HCT116 (cell line): ENCODE measurements around the gene GRIN3A. TPM values are rescaled to one million over a fixed set of nuclear protein-coding genes. Genes with fewer than 3 reads are reported as not detected.

Experiments used
- ATAC-seq: fragments of 200-7000 bp; cut with Tn5 transposase; 2 replicates; pipeline ENCODE4 v1.9.1; 2020; ENCODE audit warnings: mild to moderate bottlenecking, moderate library complexity
- BruUV-seq: library from RNA; stranded (reverse); fragments of 400-500 nt; replicated peaks from 2 replicates; lab custom pipeline; 2021; lab: Mats Ljungman, UMichigan
- CTCF ChIA-PET: fragments of 300-600 bp; sonication (Branson Sonifier 250); formaldehyde crosslinking; loops from one replicate; lab custom pipeline; 2021; ENCODE audit warnings: antibody characterized with exemption; lab: Charles Lee
- POLR2A ChIA-PET: fragments of 300-600, 350-600 bp; sonication (Branson Sonifier 250); formaldehyde crosslinking; loops from one replicate; lab custom pipeline; 2021; ENCODE audit warnings: antibody characterized with exemption; lab: Charles Lee
- RAD21 ChIA-PET, 2 experiments: fragments of 300-600 bp; sonication (Branson Sonifier 250); formaldehyde crosslinking; loops; one replicate each; lab custom pipeline; 2023; ENCODE audit warnings: low total read pairs in 2 of 2; ENCODE audit not compliant: uncharacterized antibody in 2 of 2, unreplicated experiment in 2 of 2, low non-redundant PET in 1 of 2; lab: Charles Lee
- DNase-seq: peaks from one replicate; pipeline ENCODE4 v3.0.0-alpha.2; 2010; ENCODE audit warnings: low read depth, low spot score
- H2AFZ ChIP-seq: fragments of 200-600 bp; shearing (Covaris generic), sonication (generic); 2 replicates; pipeline ENCODE4 v1.6.1; 2017; ENCODE audit warnings: low read depth, mixed run types, mixed read lengths, antibody characterized with exemption, low read length; ENCODE audit not compliant: poor library complexity, severe bottlenecking
- H3K27ac ChIP-seq: 2 replicates; pipeline ENCODE4 v1.5.1; 2012; ENCODE audit warnings: low read depth, low read length
- H3K27me3 ChIP-seq: fragments of 200-600 bp; sonication (generic); 2 replicates; pipeline ENCODE4 v1.6.1; 2016; ENCODE audit warnings: mixed run types, low read length, mixed read lengths; ENCODE audit not compliant: insufficient read depth
- H3K36me3 ChIP-seq, 2 experiments: fragments of 200-500 bp in 1 of 2; fragments of 200-600 bp in 1 of 2; sonication (Bioruptor generic) in 1 of 2; sonication (generic) in 1 of 2; 2 replicates each; pipeline versions ENCODE4 v1.5.1 to v1.6.1; 2014 to 2016; ENCODE audit warnings: low read length in 2 of 2, inconsistent platforms in 1 of 2, mixed read lengths in 1 of 2, mixed run types in 1 of 2; ENCODE audit not compliant: insufficient read depth in 2 of 2, control insufficient read depth in 1 of 2
- H3K4me1 ChIP-seq, 2 experiments: fragments of 200-600 bp in 1 of 2; sonication (generic) in 1 of 2; 2 replicates each; pipeline versions ENCODE4 v1.5.1 to v1.6.1; 2012 to 2017; ENCODE audit warnings: low read length in 2 of 2, inconsistent platforms in 1 of 2, mild to moderate bottlenecking in 1 of 2, mixed read lengths in 1 of 2, mixed run types in 1 of 2, moderate library complexity in 1 of 2; ENCODE audit not compliant: insufficient read depth in 2 of 2, control insufficient read depth in 1 of 2
- H3K4me2 ChIP-seq: fragments of 200-600 bp; sonication (generic); 2 replicates; pipeline ENCODE4 v1.6.1; 2017; ENCODE audit warnings: mixed run types, low read length, mixed read lengths
- H3K4me3 ChIP-seq, 2 experiments: fragments of 200-600 bp in 1 of 2; sonication (generic) in 1 of 2; replicated peaks in 1 of 2; 2 replicates each; pipeline ENCODE4 v1.5.1; 2011 to 2016; ENCODE audit warnings: low read length in 2 of 2, control low read depth in 1 of 2, low read depth in 1 of 2, mild to moderate bottlenecking in 1 of 2, mixed read lengths in 1 of 2, mixed run types in 1 of 2
- H3K79me2 ChIP-seq: fragments of 200-600 bp; sonication (generic); 2 replicates; pipeline ENCODE4 v1.6.1; 2017; ENCODE audit warnings: mild to moderate bottlenecking, mixed run types, low read length, moderate library complexity, mixed read lengths; ENCODE audit not compliant: insufficient read depth
- H3K9ac ChIP-seq: fragments of 200-600 bp; sonication (generic); 2 replicates; pipeline ENCODE4 v1.6.1; 2016; ENCODE audit warnings: low read length, mixed read lengths
- H3K9me2 ChIP-seq: fragments of 200-600 bp; sonication (generic), shearing (Covaris generic); 2 replicates; pipeline ENCODE4 v1.6.1; 2017; ENCODE audit warnings: mixed run types, mild to moderate bottlenecking, moderate library complexity; ENCODE audit not compliant: insufficient read depth
- H3K9me3 ChIP-seq, 2 experiments: fragments of 200-500 bp in 1 of 2; fragments of 200-600 bp in 1 of 2; sonication (Bioruptor generic) in 1 of 2; sonication (generic) in 1 of 2; 2 replicates each; pipeline ENCODE4 v1.6.1; 2014 to 2017; ENCODE audit warnings: low read length in 2 of 2, mixed read lengths in 2 of 2, inconsistent platforms in 1 of 2, low read depth in 1 of 2, mild to moderate bottlenecking in 1 of 2, mixed run types in 1 of 2, moderate library complexity in 1 of 2; ENCODE audit not compliant: control insufficient read depth in 1 of 2, insufficient read depth in 1 of 2
- H4K20me1 ChIP-seq: fragments of 200-600 bp; sonication (generic), shearing (Covaris generic); 2 replicates; pipeline ENCODE4 v1.6.1; 2017; ENCODE audit warnings: mixed run types, mild to moderate bottlenecking, moderate library complexity; ENCODE audit not compliant: insufficient read depth
- CBX3 ChIP-seq: IDR thresholded peaks from 2 replicates; pipeline ENCODE4 v1.6.1; 2012; ENCODE audit warnings: low read depth
- FOSL1 ChIP-seq: IDR thresholded peaks from 2 replicates; pipeline ENCODE4 v1.6.1; 2012; ENCODE audit warnings: low read depth
- SIN3A ChIP-seq: IDR thresholded peaks from 2 replicates; pipeline ENCODE4 v1.6.1; 2012; ENCODE audit warnings: low read depth
- YY1 ChIP-seq: IDR thresholded peaks from 2 replicates; pipeline ENCODE4 v1.6.1; 2011; ENCODE audit warnings: low read length, low read depth, moderate library complexity, mild to moderate bottlenecking; ENCODE audit not compliant: insufficient replicate concordance; ENCODE audit errors: extremely low read depth
- intact Hi-C: fragments of 100-400 bp; cut with micrococcal nuclease; formaldehyde crosslinking; loops from 2 replicates; pipeline ENCODE4 v1.10.0; 2022
- total RNA-seq: library from RNA; stranded (reverse); gene quantifications from one replicate; pipeline ENCODE4 v1.2.1, GENCODE V29; 2021; ENCODE audit not compliant: unreplicated experiment
- TF ChIP-seq, protein P1 (sequence below), 3 experiments: fragments of 200-600 bp in 1 of 3; sonication (generic) in 1 of 3; IDR thresholded peaks in 2 of 3; conservative IDR thresholded peaks in 1 of 3; 2 replicates each; pipeline ENCODE4 v1.5.1; 2012 to 2017; ENCODE audit warnings: low read depth in 2 of 3, low read length in 2 of 3, antibody characterized with exemption in 1 of 3, borderline replicate concordance in 1 of 3, control low read depth in 1 of 3, mild to moderate bottlenecking in 1 of 3, mixed read lengths in 1 of 3, mixed run types in 1 of 3, moderate library complexity in 1 of 3; ENCODE audit not compliant: insufficient read depth in 1 of 3

Gene GRIN3A
- total RNA-seq, 1 experiment from 2014 or later = not detected

DNA sequence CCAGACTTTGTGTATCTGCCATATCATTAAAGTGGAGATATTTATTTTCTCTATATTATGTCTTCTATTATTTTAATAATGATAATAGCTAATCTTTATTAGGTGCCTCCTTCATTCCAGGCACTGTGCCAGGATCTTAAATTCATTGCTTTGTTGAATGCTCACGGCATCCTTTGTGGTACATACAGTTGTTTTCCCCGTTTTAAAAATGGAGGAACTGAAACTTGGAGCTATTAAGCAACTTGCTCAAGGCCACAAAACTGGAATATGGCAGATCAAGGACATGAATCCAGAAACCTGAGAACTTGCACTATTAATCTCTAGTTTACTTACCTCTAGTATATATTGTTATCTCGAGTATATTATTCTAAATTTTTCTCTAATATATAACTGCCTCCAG, 102.2 kb downstream of the GRIN3A start:
- RAD21 ChIA-PET = no interaction called here
- H3K4me1 ChIP-seq = no peaks in the 10 kb centered on the region
- H3K27ac ChIP-seq = no peak overlapping the region
- H3K9ac ChIP-seq = no peak overlapping the region
- no peaks in the 10 kb centered on the region for H3K36me3 ChIP-seq
- TF ChIP-seq CBX3 = no peak
- TF ChIP-seq FOSL1 = no peak
- no peak for TF ChIP-seq YY1
- no peak for TF ChIP-seq SIN3A
- H3K79me2 ChIP-seq = no peaks in the 10 kb centered on the region
- no peak overlapping the region for H3K4me2 ChIP-seq
- no peak overlapping the region for H2AFZ ChIP-seq
- intact Hi-C loops = no loop called here
- no TSS peak for BruUV-seq
- no peak for ATAC-seq
- H3K27me3 ChIP-seq = peaks cover 8% of the 10 kb centered on the region; the same call in 1 of the 2 replicates
- no peak for DNase-seq
- H4K20me1 ChIP-seq = no peaks in the 10 kb centered on the region
- no peaks in the 10 kb centered on the region for H3K9me3 ChIP-seq
- no peaks in the 10 kb centered on the region for H3K9me2 ChIP-seq
- CTCF ChIA-PET = no interaction called here
- POLR2A ChIA-PET = no interaction called here
- no peak overlapping the region for H3K4me3 ChIP-seq

DNA sequence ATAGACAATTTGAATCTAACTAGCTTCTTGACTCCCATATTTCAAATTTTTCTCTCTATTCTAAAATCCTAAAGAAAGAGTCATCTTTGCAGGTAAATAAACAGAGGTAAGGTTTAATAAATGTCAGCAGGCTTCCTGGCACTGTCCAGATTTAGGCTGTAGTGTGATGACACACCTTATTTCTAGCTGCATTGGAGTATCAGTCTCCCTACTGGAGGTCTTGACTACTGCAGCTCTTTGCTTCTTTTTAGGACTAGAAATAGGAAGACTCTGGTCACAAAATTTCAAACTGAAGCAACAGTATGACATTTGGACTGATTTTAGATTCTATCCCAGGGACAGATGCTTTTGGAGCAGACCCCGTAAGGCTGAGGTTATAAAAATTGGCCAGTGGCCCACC, 103.0 kb downstream of the GRIN3A start:
- Histone ChIP-seq H3K79me2 (no peaks in the 10 kb centered on the region), H3K27ac (no peak overlapping the region), H3K9me2 (no peaks in the 10 kb centered on the region), H3K4me1 (no peaks in the 10 kb centered on the region), H3K4me2 (no peak overlapping the region), H3K4me3 (no peak overlapping the region), H3K9ac (no peak overlapping the region), H4K20me1 (no peaks in the 10 kb centered on the region), H3K27me3 (peaks cover 8% of the 10 kb centered on the region; the same call in 1 of the 2 replicates), H2AFZ (no peak overlapping the region), H3K36me3 (no peaks in the 10 kb centered on the region), H3K9me3 (no peaks in the 10 kb centered on the region)
- CTCF ChIA-PET = interaction anchor here (1.0 kb wide), 1 partner anchor 92 kb away, joined by 3 read pairs; no protein-coding TSS in a partner anchor
- no TSS peak for BruUV-seq
- POLR2A ChIA-PET = no interaction called here
- RAD21 ChIA-PET = no interaction called here
- ATAC-seq (peak; percentile 47; the same call in 1 of the 2 replicates), DNase-seq (no peak)
- intact Hi-C loops = no loop called here
- TF ChIP-seq, protein P1, sequence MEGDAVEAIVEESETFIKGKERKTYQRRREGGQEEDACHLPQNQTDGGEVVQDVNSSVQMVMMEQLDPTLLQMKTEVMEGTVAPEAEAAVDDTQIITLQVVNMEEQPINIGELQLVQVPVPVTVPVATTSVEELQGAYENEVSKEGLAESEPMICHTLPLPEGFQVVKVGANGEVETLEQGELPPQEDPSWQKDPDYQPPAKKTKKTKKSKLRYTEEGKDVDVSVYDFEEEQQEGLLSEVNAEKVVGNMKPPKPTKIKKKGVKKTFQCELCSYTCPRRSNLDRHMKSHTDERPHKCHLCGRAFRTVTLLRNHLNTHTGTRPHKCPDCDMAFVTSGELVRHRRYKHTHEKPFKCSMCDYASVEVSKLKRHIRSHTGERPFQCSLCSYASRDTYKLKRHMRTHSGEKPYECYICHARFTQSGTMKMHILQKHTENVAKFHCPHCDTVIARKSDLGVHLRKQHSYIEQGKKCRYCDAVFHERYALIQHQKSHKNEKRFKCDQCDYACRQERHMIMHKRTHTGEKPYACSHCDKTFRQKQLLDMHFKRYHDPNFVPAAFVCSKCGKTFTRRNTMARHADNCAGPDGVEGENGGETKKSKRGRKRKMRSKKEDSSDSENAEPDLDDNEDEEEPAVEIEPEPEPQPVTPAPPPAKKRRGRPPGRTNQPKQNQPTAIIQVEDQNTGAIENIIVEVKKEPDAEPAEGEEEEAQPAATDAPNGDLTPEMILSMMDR (IDR thresholded peaks at IDR 0.05 in 2 of 3, conservative IDR thresholded peaks at IDR 0.05 in 1 of 3; ENCODE audit: borderline replicate concordance in 1 of 3, insufficient read depth in 1 of 3, low read depth in 2 of 3, low read length in 2 of 3) = 0 out of 6 replicates have a peak, but pooled peaks of 2 of the 3 experiments have one; percentile 6 to 8
- no peak for TF ChIP-seq YY1
